Adrenal gland (tissue), 5 donors: ENCODE results near the gene PAIP2B.

Experiments used
- POLR2A ChIP-seq, 2 donors: fragments of 450-650 bp; IDR thresholded peaks; one replicate each; pipeline ENCODE4 v1.6.1; 2017; ENCODE audit warnings: antibody characterized with exemption in 2 of 2, mild to moderate bottlenecking in 2 of 2, moderate library complexity in 1 of 2
- TF ChIP-seq, protein P1 (sequence below), 6 experiments: fragments of 450-650 bp in 4 of 6; fragments of 200-600 bp in 2 of 6; sonication (generic) in 1 of 6; IDR thresholded peaks; 1 replicate in 5 of 6; 2 replicates in 1 of 6; pipeline versions ENCODE4 v1.5.1 to v1.8.0; 2016 to 2021; ENCODE audit warnings: antibody characterized with exemption in 6 of 6, mild to moderate bottlenecking in 2 of 6, moderate library complexity in 1 of 6
- donor health status: DM: no; HTN: no; CAD: no.

DNA sequence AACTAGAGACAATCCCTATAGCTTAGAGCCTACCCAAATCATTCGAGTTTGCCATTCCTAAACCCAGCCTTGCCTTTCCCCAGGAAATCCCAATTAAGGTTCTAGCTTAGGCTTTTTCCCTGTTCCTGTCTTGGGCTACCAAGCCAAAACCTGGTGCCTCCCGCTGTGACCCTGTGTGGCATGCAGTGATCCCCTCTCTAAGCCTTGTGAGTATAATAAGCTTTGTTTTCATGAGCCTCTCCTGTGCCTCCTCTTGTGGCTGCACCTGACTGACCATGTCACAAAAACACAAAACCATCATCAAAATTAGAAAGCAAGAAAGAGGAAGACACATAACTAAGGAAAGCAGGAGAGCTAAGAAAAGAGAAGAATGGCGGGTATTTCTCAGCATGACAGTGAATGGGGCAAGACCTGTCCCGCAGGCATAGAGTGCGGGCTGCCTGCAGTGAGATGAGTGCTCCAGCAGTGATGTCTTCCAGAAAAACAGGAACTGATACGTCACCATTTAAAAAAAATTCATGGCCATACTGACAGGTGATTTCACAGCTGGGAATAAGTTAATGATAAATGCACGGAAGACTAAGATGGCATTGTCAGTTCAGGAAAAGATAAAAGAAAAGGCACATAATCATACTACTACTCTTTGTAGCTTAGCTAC is 9.2 kb upstream of the PAIP2B start:
- TF ChIP-seq, protein P1, sequence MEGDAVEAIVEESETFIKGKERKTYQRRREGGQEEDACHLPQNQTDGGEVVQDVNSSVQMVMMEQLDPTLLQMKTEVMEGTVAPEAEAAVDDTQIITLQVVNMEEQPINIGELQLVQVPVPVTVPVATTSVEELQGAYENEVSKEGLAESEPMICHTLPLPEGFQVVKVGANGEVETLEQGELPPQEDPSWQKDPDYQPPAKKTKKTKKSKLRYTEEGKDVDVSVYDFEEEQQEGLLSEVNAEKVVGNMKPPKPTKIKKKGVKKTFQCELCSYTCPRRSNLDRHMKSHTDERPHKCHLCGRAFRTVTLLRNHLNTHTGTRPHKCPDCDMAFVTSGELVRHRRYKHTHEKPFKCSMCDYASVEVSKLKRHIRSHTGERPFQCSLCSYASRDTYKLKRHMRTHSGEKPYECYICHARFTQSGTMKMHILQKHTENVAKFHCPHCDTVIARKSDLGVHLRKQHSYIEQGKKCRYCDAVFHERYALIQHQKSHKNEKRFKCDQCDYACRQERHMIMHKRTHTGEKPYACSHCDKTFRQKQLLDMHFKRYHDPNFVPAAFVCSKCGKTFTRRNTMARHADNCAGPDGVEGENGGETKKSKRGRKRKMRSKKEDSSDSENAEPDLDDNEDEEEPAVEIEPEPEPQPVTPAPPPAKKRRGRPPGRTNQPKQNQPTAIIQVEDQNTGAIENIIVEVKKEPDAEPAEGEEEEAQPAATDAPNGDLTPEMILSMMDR (IDR thresholded peaks at IDR 0.05) = no peak
- TF ChIP-seq POLR2A (IDR thresholded peaks at IDR 0.05) = no peak
